ENCODE measurements around the gene R3HDML.

R3HDML gene

GRCh38 chr20:44367746-44368145 is 30.9 kb downstream of the R3HDML start:
- DNase-seq: no peak

DNA sequence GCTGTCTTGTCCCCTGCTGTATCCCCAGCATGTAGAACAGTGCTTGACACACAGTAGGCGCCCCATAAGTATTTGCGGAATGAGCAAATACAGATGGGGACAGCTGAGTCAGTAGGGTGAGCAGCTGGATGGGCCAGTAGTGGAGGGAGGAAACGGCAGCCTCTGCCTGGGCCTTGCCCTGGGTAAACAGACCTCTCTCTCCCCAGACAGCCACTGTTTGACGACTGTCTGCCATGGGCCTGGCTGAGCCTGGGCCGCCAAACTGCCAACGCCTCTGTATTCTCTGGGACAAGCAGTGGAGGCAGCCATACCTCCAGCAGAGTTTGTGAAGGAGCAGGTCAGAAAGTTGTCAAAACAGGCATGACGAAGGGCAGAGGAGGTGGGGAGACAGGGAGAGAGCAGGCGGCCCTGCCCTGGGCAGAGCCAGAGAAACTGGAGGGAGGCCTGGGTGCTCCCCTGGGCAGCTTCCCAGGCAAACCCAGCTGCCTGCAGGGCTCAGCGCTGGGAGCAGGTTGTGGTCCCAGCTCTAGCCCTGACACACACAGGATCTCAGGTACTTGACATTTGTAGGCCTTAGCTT is 33.9 kb downstream of the R3HDML start:
- DNase-seq: no peak

- no peak for DNase-seq
Measured at GRCh38 chr20:44382641-44383040, 45.8 kb downstream of the R3HDML start.

DNA sequence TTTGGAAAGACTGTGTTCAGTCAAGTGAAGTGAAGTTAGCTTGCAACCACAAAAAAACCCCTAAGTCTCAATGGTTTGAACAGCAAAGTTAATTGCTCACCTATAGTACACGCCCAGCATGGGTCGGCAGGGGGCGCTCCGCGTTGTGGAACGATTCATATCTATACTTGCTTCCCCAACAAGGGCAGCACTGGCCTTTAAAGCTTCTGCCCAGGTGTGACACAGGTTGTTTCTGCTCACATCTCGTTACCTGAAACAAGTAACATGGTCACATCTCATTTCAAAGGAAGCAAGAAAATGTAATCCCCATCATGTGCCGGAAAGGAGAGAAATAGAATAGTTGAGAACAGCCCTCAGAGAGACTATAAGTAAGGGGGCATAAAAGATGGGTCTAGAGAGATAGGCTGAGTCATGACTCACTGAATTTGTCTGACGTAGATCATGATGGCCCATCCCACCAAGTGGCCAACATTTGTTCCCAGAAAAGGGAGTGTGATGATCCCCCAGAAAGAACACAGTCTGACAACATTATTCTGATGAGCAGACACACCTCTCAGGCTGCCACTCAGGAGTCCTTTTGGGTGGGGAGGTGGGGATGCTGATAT is 47.7 kb downstream of the R3HDML start:
- DNase-seq: peak; percentile 91 to 92

GRCh38 chr20:44388466-44389023 is 51.7 kb downstream of the R3HDML start:
- DNase-seq: peak; percentile 74 to 82

DNA sequence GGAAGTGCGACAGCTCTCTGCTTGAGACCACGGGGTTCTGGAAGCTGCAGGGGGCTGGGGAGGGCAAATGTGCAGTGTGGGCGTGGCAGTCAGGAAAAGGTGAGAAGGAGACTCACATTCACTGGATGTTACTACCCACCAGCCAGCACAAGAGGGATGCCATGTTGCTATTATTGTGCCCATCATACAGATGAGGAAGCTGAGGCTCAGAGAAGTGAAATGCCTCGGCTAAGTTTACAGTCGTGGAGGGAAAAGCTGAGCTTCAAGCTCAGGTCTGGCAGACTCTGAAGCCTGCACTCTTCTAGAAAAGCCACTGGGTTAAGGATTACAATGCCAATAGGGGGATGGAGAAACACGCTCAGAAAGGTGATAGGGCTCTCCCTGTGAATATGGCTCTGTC is 53.0 kb downstream of the R3HDML start:
- no peak for DNase-seq

DNA sequence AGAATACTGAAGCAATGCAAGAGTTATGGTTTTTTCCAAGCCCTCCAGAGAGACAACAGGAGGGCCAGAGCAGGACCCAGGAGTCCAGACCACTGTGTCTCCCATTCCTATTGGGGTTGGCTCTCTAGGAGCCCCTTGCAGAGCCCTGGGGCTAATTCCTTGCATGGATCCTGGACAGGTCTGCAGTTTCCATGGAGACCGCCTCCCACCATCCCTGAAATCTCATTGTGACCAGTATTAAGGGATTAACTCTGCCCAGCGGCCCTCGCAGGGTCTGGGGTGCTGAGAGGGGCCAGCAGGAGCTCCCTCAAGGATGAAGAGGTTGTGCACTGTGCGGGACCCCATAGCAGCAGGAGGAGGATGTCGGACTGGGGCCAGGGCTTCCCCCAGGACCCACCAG is 53.4 kb downstream of the R3HDML start:
- no peak for DNase-seq

- DNase-seq: no peak
Measured at GRCh38 chr20:44392088-44392775, 55.4 kb downstream of the R3HDML start.

DNA sequence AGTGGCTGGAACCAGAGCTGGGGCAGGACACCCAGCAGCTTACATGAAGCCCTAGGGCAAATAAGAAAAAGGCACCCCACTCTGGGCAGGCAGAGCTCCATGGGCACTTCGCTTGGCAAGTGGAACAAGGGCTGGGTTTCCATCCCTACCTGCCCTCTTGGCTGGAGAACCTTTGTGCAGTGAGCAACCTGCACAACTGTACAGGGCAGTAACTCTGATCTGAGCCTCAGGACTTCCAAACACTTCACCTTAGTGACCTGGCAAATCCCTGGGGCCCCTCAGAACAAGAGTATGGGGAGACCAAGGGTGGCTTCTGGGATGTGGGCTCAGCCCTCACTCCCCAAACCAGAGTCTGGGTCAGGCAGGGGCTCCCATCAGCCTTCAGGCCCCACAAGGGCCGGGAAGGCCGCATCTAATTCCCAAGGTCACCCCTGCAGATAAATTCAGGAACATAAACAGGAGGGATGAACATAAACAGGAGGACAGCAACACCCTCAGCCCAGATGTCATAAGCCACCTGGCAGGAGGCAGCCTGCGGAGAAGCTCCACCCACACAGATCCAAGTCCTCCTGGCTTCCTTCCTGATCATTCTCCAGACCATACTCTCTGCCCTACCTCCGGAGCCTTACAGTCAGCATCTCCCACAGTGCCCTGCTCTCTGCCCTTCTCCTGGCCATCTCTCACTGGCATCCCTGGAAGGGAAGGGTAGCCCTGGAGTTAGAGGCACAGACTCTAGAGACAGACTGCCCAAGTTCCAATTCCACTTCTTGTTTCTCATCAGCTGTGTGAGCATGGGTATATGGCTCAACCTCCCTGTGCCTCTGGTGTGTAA is 56.1 kb downstream of the R3HDML start:
- DNase-seq: no peak

DNA sequence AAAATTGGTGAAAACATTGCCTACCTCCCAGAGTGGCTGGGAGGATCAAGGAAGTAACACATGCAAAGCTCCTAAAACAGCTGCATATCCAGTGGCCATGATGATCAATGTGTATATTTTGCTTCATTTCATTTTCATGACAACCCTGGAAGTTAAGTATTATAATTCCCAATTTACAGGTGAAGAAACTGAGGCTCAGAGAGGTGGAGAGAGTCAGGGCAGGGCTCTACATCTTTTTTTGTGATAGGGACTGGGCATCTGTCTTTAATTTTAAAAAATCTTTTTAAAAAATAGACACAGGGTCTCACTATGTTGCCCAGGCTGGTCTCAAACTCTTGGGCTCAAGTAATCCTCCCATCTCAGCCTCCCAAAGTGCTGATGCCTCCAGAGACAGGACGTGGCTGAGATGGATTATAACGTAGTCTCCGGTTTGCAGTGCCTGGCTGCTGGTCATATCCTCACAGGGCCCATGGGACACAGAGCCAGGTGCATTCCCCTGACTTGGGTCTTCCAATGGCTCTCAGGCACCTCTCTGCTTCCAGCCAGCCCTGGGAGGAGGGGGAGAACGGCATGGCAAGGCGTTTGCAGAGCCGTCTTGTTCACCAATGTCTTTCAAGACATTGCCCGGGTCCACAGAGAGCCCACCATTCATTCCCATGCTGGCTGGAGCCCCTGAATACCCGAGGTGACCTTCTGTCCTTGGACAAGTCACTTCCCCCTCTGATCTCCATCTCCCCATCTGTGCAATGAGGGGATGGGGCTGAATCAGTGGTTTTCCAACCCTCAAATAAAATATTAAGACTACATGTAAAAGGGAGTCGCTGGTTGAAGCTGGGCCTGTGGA is 57.0 kb downstream of the R3HDML start:
- no peak for DNase-seq

- DNase-seq: no peak
Measured at GRCh38 chr20:44394452-44394701, 57.5 kb downstream of the R3HDML start.

GRCh38 chr20:44394702-44395460 is 58.0 kb downstream of the R3HDML start:
- no peak for DNase-seq

GRCh38 chr20:44395461-44396340 is 58.9 kb downstream of the R3HDML start:
- no peak for DNase-seq

GRCh38 chr20:44396369-44397130 is 59.7 kb downstream of the R3HDML start:
- DNase-seq: no peak

- DNase-seq: no peak
Measured at GRCh38 chr20:44398335-44398734, 61.5 kb downstream of the R3HDML start.

GRCh38 chr20:44399446-44399845 is 62.6 kb downstream of the R3HDML start:
- DNase-seq: no peak

GRCh38 chr20:44400671-44400969 is 63.8 kb downstream of the R3HDML start:
- DNase-seq: no peak
